ACHN (cell line): ENCODE results near the gene TLR5.

Source experiments
- DNase-seq: peaks from one replicate; pipeline ENCODE4 v3.0.0-alpha.2; 2015
- in situ Hi-C: cut with HindIII; loops from 2 replicates; pipeline ENCODE4 v1.10.0; 2017; ENCODE audit warnings: low sequenced_read_pairs, low pct_ligation_motif_present, low pct_unique_long_range_greater_than_20kb

Gene TLR5

DNA sequence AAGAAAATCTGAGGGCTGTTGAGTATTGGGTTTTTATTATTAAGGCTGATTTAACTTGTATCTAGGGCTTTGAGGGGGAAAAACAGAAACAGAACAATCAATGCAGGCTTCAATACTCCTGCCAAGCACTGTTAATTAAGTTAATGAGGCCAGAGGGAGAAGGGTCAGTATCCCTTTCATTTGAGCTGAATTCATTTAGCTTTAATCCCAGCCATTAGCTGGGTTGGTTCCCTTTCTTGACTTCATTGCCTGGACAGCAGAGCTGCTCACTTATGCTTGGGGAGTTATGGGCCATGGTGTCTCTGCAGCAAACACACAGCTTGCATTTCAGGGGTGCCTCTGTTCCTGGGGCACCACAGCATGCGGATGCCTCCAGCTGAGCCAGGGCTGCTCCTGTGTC, 16.3 kb downstream of the TLR5 start:
- in situ Hi-C loops, result no loop called here
- no peak for DNase-seq

DNA sequence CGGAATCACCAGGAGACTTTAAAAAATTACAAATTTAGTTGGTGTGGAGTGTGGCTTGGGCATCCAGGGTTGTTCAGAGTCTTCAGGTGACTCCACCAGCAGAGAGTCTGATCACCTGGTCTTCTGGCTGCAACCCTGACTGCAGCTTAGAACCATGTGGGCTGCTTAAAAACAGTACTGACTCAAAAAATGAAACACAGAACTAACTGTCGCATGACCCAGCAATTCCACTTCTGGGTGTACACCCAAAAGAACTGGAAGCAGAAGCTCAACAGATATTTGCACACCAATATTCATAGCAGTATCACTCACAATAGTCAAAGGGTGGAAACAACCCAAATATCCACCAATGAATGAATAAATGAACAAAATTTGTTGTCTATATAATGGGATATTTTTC, 17.3 kb downstream of the TLR5 start:
- in situ Hi-C loops, result no loop called here
- no peak for DNase-seq

DNA sequence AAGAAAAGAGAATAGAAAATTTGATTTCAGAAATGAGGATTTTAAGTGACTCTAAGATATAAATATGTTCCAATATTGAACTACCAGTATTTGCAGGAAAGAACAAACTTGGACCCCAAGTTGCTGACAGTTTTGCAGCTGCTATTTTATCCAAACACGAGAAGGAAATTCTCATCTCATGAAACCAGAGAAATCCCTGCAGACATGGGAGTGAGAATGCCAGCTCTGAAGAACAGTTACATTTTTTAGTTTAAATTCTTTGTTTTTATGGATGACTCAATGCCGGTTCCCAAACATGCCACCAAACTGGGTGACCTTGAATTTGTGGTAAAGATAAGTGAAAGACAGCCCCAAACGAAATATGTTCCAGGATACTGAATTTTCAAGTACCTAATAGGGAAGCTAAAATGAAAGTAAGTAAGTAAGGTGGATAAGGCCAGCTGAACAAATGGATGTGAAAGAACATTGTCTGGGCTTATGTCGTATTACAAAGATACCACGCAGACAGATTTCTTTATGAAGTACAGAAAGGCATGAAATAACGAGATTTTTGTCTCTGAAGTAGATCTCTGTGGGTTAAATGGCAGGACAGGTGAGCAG, 19.9 kb downstream of the TLR5 start:
- DNase-seq, result no peak
- in situ Hi-C loops, result no loop called here

DNA sequence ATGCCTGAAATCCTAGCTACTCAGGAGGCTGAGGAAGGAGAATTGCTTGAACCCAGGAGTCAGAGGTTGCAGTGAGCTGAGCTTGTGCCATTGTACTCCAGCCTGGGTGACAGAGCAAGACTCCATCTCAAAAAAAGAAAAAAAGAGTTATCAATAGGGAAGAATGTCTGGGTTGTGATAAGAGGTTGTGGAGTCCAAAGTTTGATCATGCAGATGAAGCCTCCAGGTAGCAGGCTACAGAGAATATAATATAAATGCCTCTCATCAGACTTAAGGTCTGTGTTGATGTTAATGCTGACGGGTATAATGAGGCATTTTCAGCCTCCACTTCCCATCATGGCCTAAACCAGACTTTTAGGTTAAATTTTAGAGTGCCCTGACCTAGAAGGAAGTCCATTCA, 24.6 kb downstream of the TLR5 start:
- in situ Hi-C loops, result no loop called here
- DNase-seq, result no peak

DNA sequence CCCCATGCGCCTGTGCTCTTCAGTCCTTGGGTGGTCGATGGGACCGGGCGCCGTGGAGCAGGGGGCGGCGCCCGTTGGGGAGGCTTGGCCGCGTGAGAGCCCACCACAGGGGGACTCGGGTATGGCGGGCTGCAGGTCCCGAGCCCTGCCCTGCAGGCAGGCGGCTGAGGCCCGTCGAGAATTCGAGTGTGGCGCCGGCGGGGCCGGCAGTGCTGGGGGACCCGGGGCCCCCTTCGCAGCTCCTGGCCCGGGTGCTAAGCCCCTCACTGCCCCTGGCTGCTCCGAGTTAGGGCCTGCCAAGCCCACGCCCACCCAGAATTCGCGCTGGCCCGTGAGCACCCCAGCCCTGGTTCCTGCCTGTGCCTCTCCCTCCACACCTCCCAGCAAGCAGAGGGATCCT, 26.1 kb downstream of the TLR5 start:
- DNase-seq, result no peak
- in situ Hi-C loops, result no loop called here

DNA sequence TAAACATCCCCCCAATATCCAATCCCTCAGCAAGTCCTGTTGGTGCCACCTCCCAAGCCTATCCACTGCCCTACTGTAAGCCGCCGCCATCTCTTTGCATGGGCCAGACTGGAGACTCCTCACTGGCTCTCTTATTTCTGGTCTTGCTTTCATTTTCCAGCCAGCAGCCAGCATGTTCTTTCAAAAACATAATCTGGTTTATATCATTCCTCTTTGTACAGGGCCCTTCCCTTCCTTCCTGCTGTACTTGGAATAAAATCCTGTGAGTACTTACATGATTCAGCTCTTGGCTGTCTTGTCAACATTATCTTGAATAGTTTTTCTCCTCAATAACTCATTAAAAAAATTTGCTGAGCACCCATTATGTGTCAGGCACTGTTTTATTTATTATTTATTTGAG, 28.2 kb downstream of the TLR5 start:
- DNase-seq, result no peak
- in situ Hi-C loops, result no loop called here

DNA sequence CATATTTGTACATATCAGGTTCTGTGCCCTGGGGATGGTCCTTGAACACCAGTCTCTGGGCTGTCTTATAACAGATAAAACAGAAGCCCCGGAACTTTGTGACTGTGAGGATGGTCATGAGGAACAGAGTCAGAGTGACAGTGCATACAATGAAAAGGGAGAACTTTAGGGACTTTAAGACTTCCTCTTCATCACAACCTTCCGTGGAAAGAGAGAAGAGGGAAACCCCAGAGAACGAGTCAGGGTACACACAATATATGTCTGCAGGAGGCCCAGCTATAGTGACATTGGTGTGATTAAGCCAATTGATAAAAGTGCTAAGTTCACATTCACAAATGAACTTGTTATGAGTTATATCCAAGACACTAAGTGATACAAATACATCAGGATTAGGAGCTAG, 32.1 kb downstream of the TLR5 start:
- in situ Hi-C loops, result no loop called here
- no peak for DNase-seq

DNA sequence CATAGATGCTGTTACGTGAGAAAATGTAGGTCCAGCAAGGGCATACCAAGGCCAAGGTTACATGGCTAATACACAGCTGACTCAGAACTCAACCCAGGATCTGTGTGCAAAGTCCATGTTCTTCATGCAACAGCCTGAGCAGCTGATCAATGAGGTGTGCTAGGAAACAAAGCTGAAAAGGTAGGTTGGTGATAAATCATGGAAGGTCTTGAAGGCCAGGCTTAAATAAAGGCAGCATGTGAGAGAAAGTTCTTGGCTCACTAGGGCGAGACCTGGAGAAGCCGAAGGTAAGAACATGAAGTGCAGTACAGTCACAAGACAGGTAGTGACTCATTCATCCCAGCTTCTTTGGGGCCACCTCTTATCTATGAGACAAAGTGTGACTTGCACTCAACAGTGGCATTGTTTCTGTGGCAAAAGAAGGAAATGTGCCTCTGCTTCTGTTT, 33.4 kb downstream of the TLR5 start:
- in situ Hi-C loops, result no loop called here
- DNase-seq, result no peak

DNA sequence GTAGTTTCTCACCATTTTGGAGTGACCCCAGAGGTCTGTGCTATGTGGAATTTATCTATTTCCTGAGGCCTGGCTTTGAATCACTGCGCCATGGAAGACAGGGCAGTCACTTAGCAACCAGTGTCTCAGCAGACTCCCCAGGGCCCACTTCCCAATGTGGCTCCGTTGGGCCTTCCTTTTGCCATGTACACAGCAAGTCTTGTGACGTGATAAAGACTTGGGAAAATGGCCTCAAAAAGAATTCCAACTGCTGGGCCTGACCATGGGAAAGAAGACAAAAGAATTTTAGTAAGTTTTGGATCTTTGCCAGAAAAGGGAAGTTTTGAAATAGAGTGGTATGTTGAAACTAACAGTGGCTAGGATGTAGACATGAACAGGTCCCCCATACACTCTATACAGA, 36.2 kb downstream of the TLR5 start:
- in situ Hi-C loops, result no loop called here
- peak; percentile 7 for DNase-seq

DNA sequence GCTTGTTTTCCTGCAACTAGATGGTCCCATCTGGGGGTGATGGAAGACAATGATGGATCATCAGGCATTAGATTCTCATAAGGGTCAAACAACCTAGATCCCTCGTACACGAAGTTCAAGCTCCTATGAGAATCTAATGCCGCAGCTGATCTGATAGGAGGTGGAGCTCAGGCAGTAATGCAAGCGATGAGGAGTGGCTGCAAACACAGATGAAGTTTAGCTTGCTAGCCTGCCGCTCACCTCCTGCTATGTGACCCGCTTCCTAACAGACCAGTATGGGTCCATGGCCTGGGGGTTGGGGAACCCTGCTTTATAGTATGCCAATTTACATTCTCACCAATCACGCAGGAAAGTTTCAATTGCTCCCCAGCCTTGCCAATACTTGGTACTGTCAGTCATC, 37.5 kb downstream of the TLR5 start:
- no peak for DNase-seq
- in situ Hi-C loops, result no loop called here

DNA sequence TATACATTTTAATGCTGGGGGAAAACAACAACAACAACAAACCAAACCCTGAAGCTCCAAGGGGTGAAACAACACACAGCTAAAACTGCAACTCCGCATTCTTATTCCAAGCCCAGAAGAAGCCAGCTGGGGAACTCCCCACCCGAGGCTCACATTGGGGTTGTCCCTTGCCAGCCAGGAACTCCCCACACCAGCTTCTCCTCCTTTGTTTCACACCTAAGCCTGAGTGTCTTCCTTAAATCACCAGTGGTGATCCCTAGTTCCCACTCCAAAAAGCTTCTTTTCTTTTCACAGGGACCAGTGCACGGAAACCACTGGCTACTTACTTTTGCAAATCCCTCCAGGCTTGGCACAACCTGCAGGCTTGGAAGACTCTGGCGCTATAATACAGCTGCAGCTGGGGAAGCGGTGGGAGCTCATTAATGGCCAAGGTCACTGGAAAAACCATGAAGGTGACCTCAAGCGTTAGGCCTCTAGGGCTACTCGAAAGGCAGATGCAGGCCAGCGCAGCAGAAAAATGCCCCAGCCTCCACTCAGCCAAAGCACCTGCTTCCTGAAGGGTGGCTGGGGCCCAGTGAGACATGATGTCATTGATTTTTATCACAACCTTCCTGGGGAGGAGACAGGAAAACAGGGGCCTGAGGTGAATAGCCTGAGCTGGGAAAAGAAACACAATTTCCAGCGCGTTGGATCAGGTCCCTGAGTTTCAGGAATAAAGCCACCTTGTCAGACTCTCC, 40.1 kb downstream of the TLR5 start:
- in situ Hi-C loops, result no loop called here
- no peak for DNase-seq

DNA sequence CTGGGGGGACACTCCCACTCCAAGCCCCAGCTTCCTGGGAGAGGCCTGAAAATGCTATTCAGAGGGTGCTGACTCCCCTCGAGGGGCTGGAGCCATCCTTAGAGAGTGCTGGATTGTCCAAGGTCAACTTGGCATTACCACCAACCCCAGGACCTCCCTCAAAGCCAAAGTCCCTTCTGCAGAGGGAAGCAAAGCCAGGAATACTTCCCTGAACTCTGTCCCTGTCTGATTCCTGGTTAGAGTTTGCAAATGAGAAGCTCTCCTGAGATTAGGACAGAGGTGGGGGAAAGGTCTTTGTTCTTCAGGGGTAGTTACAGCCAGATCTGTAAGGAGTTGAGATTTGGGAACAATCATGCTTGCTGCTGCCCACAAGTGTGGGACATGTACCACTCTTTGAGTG, 45.3 kb downstream of the TLR5 start:
- in situ Hi-C loops, result no loop called here
- DNase-seq, result no peak

DNA sequence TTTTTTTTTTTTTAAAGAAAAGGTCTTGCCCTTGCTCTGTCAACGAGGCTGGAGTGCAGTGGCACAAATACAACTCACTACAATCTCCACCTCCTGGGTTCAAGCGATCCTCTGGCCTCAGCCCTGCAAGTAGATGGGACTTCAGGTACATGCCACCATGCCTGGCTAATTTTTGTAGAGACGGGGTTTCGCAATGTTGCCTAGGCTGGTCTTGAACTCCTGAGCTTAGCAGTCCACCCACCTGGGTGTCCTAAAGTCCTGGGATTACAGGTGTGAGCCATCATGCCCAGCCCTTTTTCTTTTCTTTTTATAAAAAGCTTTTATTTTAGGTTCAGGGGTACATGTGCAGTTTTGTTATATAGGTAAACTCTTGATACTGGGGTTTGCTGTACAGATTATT, 47.2 kb downstream of the TLR5 start:
- in situ Hi-C loops, result no loop called here
- DNase-seq, result no peak

DNA sequence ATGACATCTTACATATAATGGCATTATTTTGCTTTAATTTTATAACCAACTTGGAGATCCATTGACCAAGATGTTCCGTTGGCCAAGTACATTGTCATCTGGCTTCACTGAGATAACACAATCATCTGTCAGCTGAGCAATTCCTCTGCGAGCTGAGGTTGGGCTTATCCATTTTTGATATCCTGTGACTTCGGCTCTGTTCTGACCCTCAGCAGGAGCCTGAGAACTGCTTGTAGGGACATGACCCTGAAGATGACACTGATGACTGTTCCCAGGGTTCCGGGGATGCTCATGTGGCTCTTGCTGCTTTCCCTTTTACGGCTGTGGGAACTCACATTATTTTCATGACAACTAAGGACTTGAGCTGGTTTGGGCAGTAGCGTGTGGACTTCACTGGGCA, 51.2 kb downstream of the TLR5 start:
- no peak for DNase-seq
- in situ Hi-C loops, result no loop called here

DNA sequence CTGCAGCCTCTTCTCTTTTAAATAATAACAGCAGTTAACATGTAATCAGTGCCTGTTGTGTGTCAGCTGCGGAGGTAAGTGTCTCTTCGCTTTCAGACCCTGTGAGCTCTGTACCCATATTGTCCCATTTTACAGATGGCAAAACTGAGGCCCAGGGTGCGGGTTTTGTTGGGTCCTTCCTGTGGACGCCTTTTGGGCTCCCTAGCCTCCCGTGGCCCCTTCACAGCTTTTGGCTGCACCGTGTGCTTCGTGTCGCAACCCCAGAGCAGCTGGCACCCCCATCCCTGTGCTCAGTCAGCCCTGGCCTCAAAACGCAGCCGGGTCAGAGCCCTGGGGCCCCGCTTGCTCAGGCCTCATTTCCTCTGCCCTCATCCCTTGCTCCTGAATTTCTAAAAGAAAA, 53.8 kb downstream of the TLR5 start:
- in situ Hi-C loops, result loop anchor here (10.0 kb wide), 1 partner anchor 294 kb away; no protein-coding TSS in a partner anchor
- DNase-seq, result no peak

DNA sequence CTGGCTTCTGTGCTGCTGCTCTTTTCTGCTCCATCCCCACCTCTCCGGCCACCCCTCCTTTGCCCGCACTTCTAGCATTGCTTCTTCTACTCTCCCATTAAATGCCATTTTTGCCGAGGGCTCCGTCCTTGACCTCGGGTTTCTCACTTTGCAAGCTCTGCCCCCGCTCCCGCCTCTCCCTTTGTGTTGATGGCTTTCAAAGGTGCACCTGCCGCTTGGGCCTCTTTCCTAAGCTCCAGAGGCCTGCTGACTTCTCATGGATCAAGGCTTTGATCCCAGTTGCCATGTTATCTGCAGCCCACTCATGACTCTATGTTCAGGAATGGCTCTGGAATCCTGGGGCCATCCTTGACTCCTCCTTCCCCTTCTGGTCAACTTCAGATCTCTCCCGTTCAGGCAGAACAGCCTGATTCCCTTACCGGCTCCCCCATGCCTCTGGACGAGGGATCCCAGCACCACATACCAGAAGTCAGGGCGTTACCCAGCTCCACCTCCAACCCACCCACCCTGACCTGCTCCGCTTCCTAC, 54.3 kb downstream of the TLR5 start:
- in situ Hi-C loops, result loop anchor here (10.0 kb wide), 1 partner anchor 294 kb away; no protein-coding TSS in a partner anchor
- no peak for DNase-seq

DNA sequence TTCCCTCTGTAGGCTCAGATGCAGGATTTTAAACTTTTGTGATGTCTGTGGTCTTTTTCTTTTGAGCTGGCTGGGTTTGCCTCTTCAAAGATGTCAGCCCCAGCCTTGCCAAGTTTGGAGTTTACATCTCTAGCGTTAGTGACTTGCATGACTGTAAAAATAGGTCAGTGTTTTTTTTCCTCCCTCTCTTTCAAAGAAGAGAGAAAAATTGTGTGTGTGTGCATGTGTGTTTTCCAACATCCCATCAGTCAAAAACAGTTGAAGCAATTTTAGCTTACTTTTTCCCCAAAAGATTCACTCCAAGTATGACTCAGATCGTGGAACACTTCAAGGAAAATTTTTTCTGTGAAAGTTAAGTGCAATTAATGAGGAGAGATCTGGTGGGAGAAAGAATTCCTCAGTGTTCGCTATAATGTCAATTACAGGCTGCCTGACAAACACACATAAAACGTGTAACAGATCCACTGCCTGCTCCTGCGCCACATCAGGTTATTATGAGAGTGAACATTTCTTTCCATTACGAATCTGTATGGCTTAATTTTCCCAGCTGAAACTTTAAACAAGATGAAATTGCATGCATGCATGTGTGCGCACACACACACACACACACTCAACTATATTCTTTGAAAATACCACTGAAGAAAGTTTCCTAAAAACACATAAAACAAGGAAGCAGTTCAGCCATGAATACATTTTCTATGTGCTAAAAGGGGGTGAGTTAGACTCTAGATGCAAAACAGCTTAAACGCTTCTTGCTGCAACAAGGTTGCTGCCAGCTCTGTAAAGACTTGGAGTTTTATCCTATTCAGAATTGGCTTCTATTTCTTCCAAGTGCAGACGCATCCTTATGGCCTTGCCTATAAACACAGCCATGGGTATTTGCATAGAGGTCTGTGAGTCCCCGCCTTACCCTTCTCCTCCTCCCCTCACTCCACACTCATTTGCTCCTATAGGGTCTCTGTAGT, 55.5 kb downstream of the TLR5 start:
- in situ Hi-C loops, result loop anchor here (10.0 kb wide), 1 partner anchor 293 kb away; no protein-coding TSS in a partner anchor
- DNase-seq, result no peak

DNA sequence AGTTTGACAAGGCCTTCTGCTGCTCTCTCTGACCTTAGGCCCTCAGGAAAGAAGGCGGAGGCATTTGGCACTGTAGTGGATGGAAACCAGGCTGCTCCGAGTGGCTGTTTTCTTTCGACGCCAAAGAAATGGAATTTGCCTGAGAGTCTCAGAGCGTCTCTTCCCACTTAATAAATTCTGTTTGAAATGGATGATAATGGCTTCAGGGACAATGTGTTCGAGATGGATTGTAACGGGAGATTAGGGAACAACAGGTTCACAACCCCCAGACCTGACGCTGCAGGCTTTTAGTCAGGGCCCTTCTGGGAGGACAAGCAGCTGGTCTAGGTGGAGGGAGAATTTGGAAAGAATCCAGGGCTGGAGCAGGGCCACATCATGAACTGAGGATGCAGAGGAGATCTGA, 58.6 kb downstream of the TLR5 start:
- in situ Hi-C loops, result loop anchor here (10.0 kb wide), 1 partner anchor 290 kb away; no protein-coding TSS in a partner anchor
- DNase-seq, result no peak

DNA sequence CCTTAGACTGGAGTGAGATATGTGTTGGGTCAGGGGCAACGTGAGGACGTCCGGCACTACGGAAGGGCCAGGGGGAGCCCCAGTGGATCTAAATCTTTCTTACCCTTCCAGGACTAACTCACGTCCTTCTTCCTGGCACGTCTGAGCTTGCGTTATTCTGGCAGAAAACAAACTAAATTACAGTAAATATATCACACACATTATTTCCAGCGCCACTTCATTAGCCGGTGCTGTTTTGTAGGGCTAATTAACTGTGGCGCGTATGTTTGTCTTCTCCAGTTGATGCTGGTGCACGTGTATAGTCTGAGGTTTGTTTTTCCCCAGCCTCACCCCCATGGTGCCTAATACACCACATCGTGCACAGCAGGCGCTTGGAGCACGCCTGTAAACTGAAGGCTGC, 59.2 kb downstream of the TLR5 start:
- in situ Hi-C loops, result loop anchor here (10.0 kb wide), 1 partner anchor 289 kb away; no protein-coding TSS in a partner anchor
- DNase-seq, result no peak
